Fibroblast of mammary gland (primary cell): Measurements from ENCODE around the gene BCL11B.

ENCODE experiments used
- DNase-seq: peaks from one replicate; pipeline ENCODE4 v3.0.0-alpha.2; 2010; ENCODE audit warnings: low read depth
- H3K4me3 ChIP-seq: 2 replicates; pipeline ENCODE4 v1.5.1; 2011; ENCODE audit warnings: low read depth, mild to moderate bottlenecking, low read length, moderate library complexity; ENCODE audit not compliant: control insufficient read depth
- TF ChIP-seq, protein P1 (sequence below): conservative IDR thresholded peaks from 2 replicates; pipeline ENCODE4 v1.5.1; 2011; ENCODE audit warnings: low read depth, low read length, inconsistent platforms; ENCODE audit not compliant: control insufficient read depth, insufficient read depth

Gene BCL11B

GRCh38 chr14:99250636-99251208 lies 21.3 kb downstream of the BCL11B start:
- TF ChIP-seq, protein P1, sequence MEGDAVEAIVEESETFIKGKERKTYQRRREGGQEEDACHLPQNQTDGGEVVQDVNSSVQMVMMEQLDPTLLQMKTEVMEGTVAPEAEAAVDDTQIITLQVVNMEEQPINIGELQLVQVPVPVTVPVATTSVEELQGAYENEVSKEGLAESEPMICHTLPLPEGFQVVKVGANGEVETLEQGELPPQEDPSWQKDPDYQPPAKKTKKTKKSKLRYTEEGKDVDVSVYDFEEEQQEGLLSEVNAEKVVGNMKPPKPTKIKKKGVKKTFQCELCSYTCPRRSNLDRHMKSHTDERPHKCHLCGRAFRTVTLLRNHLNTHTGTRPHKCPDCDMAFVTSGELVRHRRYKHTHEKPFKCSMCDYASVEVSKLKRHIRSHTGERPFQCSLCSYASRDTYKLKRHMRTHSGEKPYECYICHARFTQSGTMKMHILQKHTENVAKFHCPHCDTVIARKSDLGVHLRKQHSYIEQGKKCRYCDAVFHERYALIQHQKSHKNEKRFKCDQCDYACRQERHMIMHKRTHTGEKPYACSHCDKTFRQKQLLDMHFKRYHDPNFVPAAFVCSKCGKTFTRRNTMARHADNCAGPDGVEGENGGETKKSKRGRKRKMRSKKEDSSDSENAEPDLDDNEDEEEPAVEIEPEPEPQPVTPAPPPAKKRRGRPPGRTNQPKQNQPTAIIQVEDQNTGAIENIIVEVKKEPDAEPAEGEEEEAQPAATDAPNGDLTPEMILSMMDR: no peak
- H3K4me3 ChIP-seq: no peak overlapping the region
- no peak for DNase-seq

DNA sequence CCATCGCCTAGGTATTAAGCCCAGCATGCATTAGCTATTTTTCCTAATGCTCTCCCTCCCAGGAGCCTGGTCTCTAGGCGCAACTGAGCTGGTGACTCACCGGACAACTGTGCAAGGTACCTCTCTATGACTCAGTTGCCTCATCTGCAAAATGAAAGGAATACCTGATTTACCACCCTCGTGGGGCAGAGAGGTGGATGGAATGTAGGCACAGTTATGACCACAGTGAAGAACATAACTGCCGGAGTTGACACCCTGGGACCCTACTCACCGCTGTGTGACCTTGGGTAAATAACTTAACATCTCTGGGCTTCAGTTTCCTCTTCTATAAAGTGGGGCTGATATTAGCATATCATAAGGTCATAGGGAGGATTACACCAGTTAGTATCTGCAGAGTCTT lies 22.6 kb downstream of the BCL11B start:
- no peak for DNase-seq
- TF ChIP-seq, protein P1: no peak
- no peak overlapping the region for H3K4me3 ChIP-seq

DNA sequence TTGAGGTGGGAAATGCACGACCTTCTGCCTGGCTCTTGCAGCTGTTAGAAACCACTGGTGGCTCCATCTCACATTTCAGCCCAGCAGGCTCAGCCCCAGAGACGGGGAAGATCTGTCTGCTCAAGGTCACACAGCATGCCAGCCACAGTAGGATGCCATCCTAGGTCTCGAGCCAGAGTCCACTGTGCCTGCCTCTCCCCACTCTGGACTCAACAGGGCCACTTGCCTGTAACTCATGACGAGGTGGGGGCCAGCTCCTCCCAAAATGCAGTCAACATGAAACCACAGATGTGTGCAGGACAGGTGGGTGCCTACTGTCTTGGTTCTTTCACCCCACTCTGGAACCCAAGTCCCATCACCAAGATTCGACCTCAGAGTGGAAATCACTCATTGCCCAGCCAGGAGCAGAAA lies 23.2 kb downstream of the BCL11B start:
- DNase-seq: no peak
- TF ChIP-seq, protein P1: no peak
- no peak overlapping the region for H3K4me3 ChIP-seq

DNA sequence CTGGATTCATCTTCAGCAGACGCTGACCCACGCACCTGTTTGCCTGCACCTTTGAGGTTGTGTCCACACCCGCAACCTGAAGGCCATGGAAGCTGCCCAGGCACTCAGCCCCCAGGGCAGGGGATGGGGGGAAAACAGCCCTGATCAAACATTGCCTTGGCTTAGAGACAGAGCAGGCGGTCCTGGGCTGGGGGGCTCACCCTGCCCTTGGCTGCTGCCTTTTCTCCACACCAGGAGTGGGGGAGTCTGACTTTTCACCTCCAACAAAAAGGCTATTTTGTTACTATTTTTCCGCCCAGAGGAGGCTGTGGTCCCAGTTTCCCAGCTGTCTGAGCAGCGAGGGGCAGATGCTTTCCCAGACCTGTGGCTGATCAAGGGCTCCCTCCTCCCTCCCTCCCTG lies 24.2 kb downstream of the BCL11B start:
- TF ChIP-seq, protein P1: no peak
- DNase-seq: no peak
- no peak overlapping the region for H3K4me3 ChIP-seq

DNA sequence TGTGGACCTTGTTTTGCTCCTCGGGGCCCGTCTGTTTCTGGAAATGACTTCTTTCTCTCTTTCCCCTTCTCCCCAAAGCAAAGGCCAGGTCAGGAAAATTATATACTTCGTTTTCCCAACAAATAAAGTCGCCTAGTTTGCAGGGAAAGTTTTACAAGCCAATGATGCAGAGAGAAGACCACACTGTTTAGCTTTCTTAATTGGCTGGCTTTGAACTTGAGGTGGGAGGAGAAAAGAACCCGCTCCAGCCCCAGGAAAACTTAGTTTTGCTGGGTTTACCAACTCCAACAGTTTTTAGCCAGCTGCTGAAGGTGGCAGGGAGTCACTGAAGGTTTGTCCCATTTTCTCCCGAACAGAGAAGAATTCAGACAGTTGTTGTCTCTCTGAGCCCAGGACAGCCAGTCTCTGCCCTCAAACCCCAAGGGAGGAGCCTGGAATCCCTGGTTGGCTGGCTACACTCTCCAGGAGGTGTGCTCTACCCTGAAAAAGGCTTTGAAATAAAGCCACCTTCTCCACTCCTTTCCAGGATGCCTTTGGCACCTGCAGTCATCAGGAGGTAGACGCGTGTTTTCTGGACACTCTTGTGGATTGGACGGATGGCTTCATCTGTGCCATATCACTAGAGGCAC lies 24.8 kb downstream of the BCL11B start:
- TF ChIP-seq, protein P1: no peak
- no peak overlapping the region for H3K4me3 ChIP-seq
- DNase-seq: no peak

- H3K4me3 ChIP-seq: no peak overlapping the region
- no peak for DNase-seq
- TF ChIP-seq, protein P1: no peak
Observed at GRCh38 chr14:99246536-99247097, 25.4 kb downstream of the BCL11B start.
